C4-2B (cell line): ENCODE measurements around the gene TRAF3IP1.
"Not testable (repeated sequence)": the region's sequence is repeated elsewhere in the genome, so short reads cannot be mapped to it uniquely, and the experiment has no call there.

ENCODE experiments used
- H3K27ac ChIP-seq: fragments of 450-650 bp; 2 replicates; pipeline ENCODE4 v1.5.1; 2017
- CTCF ChIP-seq: fragments of 450-650 bp; conservative IDR thresholded peaks from 2 replicates; pipeline ENCODE4 v1.5.1; 2017; ENCODE audit warnings: mild to moderate bottlenecking
- ZFX ChIP-seq: fragments of 450-650 bp; IDR thresholded peaks from 2 replicates; pipeline ENCODE4 v1.6.1; 2017

Gene TRAF3IP1

GRCh38 chr2:238401551-238401950 lies 81.2 kb downstream of the TRAF3IP1 start:
- TF ChIP-seq CTCF (no peak), ZFX (no peak)
- no peak overlapping the region for H3K27ac ChIP-seq

DNA sequence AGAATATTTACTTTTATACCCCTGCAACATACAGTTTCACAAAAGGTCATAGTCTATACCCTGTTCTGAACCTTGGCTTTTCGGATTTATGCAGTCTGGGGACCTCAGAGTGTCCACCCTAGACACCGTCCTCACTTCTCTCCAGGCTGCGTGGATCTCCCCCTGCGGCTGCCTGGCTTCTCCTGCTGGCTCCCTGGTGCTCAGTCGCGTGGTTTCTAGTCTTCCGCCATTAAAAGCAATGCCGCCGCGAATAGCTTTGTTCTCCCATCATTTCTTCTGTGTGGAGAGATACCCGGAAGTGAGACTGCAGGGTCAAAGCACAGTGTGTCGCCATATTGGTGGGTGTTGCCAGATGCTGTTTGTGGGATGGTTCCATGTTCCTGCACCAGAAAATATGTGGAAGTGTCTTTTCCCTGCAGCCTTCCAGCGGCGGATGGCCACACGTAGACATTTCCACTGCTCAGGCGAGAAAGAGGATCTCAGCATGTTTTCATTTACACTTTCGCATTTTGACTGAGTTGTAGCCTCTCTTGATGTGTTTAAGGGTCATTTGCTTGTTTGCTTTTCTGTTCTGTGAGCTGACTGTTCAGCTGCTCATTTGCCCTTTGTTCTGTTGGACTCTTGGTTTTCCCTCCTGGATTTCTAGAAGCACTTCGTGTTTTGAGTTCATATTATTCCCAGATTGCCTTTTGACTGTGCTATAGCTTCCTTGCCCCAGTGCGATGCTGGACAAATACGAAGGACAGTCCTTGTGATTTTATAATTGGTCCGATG lies 83.5 kb downstream of the TRAF3IP1 start:
- no peak overlapping the region for H3K27ac ChIP-seq
- no peak for TF ChIP-seq ZFX
- no peak for TF ChIP-seq CTCF

DNA sequence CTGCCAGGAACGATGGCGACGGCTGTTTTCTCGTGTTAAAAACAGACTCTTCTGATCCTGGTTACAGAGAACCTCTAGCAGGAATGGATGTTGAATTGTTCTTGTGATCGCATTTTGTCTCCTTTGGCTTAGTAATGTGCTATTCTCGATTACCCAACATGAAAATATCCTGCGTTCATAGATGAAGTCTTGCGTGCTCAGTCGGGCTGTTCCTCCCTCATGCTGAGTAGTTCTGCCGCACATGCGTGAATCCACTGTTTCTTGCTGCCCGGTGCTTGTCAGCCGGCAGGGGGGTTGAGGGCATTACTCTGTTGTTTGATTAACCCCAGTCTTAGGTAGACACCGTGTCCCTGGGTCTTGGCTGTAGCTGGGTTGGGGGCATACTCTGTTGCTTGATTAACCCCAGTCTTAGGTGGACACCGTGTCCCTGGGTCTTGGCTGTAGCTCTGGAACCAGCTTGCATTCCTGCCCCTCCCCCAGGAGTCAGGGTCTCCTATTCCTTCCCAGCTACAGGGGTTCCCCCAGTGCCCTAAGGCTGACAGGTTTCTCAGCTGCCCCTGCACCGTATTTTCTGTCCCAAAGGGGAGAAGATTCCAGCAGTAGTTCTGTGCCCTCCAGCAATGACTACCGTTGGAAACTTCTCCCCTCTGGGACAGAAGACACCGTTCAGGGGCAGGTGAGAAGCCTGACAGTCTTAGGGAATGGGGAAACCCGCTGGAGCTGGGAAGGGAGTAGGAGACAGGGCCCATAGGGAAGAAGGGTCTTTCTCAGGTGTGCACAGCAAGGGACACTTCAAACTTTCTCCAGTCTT lies 84.3 kb downstream of the TRAF3IP1 start:
- no peak overlapping the region for H3K27ac ChIP-seq
- no peak for TF ChIP-seq ZFX

GRCh38 chr2:238405217-238405555 lies 84.9 kb downstream of the TRAF3IP1 start:
- not testable (repeated sequence) for H3K27ac ChIP-seq

GRCh38 chr2:238406221-238406997 lies 86.1 kb downstream of the TRAF3IP1 start:
- no peak overlapping the region for H3K27ac ChIP-seq
- TF ChIP-seq ZFX (no peak), CTCF (no peak)

DNA sequence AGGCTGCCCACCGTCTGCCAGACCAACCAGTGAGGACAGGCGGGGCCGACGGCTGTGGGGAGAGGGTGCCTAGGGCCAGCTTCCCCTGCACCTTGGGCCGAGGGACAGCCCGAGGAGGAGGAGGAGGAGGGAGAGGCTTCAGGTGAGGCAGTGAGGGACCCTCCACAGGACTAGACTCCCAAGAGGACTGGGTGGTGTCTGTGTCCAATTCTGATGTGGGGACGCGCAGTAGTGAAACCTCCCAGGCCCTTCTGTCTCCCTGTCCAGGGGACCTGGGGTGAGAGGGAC lies 86.6 kb downstream of the TRAF3IP1 start:
- no peak for TF ChIP-seq ZFX
- no peak for TF ChIP-seq CTCF
- H3K27ac ChIP-seq, result no peak overlapping the region

DNA sequence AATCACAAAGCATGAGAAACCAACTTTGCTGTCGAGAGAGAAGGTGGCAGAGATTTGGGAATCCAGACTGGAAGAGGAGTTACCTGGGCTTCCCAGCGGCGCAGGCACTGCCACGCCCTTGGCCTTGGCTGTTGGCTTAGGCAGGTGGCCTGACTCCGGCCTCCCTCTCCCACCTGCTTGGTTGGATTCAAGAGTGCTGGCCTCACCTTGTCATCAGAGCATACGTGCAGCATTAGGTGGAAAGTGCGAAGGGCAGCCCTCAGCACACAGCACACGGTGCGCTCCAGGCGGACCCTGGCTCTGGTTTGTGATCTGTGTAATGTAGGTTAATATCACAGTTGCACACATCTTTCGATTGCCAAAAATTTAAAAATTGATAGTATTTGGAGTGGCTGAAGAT lies 87.2 kb downstream of the TRAF3IP1 start:
- no peak overlapping the region for H3K27ac ChIP-seq
- TF ChIP-seq CTCF (no peak), ZFX (no peak)

GRCh38 chr2:238408615-238409340 lies 88.5 kb downstream of the TRAF3IP1 start:
- TF ChIP-seq ZFX, result no peak
- TF ChIP-seq CTCF, result no peak
- no peak overlapping the region for H3K27ac ChIP-seq
